G401.6 (cell line): ENCODE results near the gene RNF187.

Experiments used
- FAIRE-seq: peaks from 2 replicates; lab custom pipeline; 2012; peaks lifted over from hg19 to GRCh38; lab: Jason Lieb, UNC

The RNF187 gene

DNA sequence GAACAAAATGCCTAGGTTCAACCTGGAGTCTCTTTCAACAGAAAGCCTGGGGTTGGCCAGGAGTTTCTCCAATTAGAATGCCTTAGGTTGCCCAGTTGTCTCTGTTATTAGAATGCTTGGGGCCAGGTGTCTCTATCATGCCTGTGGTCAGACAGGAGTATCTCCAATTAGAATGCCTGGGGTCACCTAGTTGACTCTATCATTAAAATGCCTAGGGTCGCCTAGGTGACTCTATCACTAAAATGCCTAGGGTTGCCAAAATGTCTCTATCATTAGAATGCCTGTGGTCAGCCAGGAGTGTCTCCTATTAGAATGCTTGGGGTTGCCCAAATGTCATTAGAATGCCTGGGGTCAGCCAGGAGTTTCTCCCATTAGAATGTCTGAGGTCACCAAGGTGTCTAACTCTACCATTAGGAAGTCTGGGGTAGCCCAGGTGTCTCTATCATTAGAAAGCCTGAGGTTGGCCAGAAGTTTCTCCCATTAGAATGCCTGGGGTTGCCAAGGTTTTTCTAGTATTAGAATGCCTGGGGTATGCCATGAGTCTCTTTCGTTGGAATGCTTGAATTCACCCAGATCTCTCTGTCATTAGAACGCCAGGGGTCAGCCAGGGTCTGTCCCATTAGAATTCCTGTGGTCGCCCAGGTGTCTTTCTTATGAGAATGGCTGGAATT is 57.9 kb downstream of the RNF187 start:
- no peak for FAIRE-seq
